Right renal pelvis (tissue), 4 donors: Measurements from ENCODE around the gene TSHZ2. TPM values are rescaled to one million over a fixed set of nuclear protein-coding genes. Genes with fewer than 3 reads are reported as not detected.

Source experiments
- DNase-seq, 4 donors: peaks; one replicate each; pipeline ENCODE4 v3.0.0-alpha.2; 2013; ENCODE audit warnings: low read depth in 4 of 4, low spot score in 3 of 4, missing footprints in 1 of 4
- polyA plus RNA-seq, 4 donors: library from polyadenylated mRNA; unstranded; fragments of 120-200 nt; gene quantifications; one replicate each; pipeline ENCODE4 v1.2.1, GENCODE V29; 2013; ENCODE audit not compliant: insufficient read length in 4 of 4

TSHZ2 gene
- polyA plus RNA-seq, 4 donors: 12.6 to 14.2 (median 12.9) TPM

- no peak for DNase-seq
These were observed 180.1 kb downstream of the TSHZ2 start for GRCh38 chr20:53152228-53152627.

DNA sequence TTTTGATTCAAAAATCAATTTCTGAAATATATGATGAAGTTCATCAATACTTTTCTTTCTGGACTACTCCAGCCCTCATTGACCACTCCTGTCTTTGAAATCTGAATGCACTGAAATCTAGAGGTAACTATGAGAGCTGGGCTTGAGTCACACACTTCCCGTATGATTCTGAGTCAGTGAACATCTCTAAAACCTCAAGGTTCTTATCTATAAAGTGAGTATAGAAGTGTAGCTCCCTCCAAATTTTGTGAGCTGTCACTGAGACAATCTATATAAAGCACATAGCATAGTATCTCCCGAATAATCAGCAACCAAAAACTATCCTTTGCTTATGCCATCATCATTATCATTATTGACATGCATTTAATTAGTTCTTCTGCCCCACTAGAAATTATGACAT is 182.4 kb downstream of the TSHZ2 start:
- DNase-seq: no peak

DNA sequence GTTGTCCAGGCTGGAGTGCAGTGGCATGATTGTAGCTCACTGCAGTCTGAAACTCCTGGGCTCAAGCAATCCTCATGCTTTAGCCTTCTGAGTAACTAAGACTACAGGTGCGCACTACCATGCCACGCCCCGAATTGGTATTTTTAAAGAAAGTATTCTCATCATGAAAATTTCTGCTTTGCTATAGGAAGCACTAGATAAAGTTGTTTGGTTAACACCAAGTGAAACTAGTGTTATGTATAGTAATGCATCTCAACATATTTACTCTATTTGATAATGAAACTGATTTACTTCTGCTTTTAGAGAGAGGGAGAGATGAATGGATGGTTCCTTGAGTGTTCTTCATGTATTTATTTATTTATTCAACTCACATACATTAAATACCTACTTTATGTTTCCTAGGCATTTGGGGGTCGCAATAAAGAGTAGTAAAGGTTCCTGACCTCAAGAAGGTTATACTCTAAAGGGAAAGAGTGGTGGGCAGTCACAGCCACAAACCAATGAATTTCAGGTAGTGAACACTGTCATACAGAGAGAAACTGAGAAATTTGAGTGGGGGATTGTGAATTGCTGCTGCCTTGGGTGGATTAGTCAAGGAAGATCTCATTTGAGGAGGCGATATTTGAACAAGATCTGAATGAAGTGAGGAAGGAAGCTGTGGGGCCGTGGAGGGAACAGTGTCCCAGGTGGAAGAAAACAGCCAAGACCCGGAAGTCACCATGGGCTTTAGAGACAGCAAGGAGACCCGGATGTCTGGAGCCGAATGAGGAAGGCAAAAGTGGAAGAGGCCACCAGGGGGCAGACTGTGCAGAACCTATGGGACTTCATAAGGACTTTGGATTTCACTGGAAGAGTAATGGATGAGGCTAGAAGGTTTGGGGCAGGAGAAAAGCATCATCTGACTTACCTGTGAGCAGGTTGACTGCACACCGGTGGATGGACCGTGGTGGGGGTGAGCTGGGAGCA is 185.6 kb downstream of the TSHZ2 start:
- DNase-seq: no peak

GRCh38 chr20:53159160-53159559 is 187.0 kb downstream of the TSHZ2 start:
- DNase-seq: no peak

- DNase-seq: no peak
These were observed 188.9 kb downstream of the TSHZ2 start for GRCh38 chr20:53161073-53161472.

GRCh38 chr20:53161473-53161872 is 189.3 kb downstream of the TSHZ2 start:
- DNase-seq: no peak

DNA sequence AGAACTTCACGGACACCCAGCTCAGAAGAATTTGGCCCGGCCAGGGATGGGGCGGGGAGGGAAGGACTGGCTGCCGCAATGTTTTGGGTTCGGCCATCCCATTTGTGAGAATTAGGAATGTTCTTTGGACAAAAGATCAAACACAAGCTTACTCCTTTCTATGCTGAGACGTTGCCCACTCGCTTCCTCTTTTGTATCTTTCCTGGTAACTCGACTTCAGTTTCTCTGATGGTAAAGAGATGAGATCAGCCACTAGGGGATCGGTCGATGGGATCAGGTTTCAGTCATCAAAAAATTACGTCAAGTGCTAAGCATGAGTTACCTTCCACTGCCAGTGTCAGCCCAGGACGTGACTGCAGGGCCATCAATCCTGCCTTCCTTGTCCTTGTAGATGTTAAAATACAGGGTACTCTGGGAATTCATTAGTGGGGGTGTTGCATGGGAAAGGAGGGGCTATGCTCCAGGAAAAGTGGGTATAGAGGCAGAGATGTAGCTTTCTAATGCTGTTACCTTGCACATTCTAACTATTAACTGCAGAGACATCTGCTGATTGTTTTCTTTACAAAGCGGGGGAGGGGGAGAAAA is 190.2 kb downstream of the TSHZ2 start:
- peak; percentile 56 to 75 (median 69) for DNase-seq

DNA sequence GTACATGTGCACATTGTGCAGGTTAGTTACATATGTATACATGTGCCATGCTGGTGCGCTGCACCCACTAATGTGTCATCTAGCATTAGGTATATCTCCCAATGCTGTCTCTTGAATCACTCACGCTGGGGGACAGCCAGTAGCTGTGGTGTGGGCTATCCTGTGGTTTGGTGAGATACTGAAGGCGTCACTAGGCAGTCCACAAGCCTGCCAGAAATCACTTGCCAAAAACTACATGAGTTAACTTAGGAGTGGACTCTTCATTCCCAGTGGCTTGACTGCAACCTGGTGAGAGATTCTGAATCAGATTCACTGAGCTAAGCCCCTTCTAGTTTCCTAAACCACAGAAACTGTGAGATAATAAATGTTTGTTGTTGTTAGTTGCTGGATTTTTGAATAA is 191.3 kb downstream of the TSHZ2 start:
- no peak for DNase-seq

GRCh38 chr20:53164072-53164471 is 191.9 kb downstream of the TSHZ2 start:
- DNase-seq: no peak

DNA sequence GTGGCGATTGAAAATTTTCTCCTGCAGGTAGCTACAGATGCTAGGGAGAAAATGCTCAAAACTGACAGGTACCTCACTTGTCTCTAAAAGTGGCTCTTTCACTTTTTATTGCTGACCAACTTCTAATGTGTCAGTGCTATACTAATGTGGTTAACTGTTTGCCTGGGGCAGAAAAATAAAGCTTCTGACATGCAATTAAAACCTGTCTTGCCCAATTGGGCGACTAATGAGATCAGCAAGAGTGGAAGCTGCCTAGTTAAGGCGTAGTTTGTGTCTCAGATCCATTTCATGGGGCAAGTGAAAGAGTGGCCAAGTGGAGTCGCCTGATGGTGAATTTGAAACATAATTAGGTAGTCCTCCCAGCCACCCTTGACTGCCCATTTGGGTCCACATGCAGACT is 193.3 kb downstream of the TSHZ2 start:
- no peak for DNase-seq

DNA sequence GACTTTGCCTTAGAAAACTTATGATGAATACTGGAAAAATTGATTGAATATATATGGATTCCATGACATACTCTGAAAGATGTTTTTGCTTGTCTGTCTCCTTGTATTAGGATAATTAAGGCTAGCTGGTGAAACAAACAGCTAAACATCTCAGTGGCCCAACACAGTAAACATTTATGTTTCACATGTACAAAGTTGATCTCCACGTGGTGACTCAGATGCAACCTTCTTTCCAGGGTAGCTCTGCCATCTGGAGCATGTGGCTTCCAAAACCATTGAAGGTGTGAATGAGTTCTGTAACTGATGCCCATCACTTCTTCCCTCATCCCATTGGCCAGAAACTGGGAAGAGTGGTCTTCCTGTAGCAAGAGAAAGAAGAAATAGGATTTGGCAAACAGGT is 196.3 kb downstream of the TSHZ2 start:
- no peak for DNase-seq

DNA sequence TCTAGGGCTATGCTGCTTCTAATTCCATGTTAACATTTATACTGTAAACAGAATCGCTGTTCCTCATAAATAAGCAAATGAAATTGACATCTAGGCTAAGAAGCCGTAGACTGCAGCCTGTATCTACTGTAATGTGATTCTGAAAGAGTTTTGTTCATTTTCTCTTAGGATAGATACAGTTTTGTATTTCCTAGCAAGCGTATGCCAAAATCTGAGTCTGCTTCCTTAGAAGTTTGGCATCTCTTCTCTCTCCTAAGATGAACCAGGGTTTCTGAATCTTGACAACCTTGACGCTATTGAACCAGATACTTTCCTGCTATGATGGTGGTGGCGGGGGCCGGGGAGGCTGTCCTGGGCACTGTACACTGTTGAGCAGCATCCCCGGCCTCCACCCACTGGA is 198.0 kb downstream of the TSHZ2 start:
- no peak for DNase-seq

- no peak for DNase-seq
These were observed 198.9 kb downstream of the TSHZ2 start for GRCh38 chr20:53171065-53171464.

GRCh38 chr20:53174454-53174853 is 202.3 kb downstream of the TSHZ2 start:
- DNase-seq: no peak

DNA sequence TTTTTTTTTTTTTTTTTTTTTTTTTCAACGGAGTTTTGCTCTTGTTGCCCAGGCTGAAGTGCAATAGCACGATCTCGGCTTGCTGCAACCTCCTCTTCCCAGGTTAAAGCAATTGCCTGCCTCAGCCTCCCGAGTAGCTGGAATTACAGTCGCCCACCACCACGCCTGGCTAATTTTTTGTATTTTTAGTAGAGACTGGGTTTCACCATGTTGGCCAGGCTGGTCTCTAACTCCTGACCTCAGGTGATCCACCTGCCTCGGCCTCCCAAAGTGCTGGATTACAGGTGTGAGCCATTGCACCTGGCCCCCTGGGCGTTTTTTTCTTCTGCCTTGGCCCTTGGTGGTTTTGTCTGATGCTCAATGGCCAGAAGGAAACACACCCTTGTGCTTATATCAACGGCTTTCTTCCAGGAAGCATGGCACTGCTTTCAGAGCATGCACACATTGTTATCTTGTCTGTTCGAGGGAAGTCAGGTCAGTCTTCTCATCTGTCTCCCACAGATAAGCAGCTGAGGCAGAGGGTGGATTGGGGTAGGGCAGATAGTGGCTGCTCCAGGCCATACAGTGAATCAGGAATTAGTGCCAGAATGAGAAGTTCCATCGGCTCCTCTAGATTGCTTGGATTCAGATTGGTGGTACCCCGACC is 203.1 kb downstream of the TSHZ2 start:
- DNase-seq: no peak

- DNase-seq: no peak
These were observed 204.0 kb downstream of the TSHZ2 start for GRCh38 chr20:53176134-53176533.

DNA sequence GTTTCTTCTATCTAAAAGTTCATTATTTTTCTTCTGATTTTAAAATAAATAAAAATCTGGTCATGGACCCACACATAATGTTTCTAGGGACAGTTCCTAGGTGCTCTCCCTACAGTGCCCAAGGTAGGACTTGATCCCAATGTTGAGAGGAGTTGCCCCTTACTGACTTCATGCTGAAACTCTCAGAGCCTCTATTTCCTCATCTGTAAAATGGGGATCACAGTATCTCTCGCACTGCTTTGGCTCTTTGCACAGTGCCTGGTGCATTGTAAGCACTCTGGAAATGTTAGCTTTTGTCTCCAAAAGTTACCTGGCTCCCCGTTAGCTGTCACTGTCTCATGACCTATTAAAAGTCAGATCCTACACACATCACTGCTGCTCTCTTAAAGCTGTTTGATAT is 205.5 kb downstream of the TSHZ2 start:
- DNase-seq: no peak

GRCh38 chr20:53179749-53180148 is 207.6 kb downstream of the TSHZ2 start:
- DNase-seq: no peak

DNA sequence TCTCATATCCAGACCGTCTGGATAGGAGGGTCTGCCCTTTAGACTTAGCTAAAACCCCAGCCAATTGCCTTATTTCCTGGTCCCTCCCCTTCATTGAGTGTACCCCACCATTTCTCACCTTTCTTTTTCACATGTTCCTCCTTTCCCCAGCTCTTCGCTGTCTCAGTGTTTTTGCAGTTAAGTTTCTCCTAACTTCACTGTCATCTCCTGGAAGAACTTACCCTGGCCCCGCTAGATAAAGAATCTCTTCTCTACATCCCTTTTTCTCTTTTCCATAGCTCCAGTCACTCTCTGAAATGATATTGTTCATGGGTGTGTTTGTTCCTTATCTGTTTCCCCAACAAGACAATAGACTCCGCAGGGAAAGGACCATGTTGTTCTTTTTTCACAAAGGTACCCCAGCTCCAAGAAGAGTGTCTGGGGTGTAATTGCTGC is 208.8 kb downstream of the TSHZ2 start:
- no peak for DNase-seq

GRCh38 chr20:53181866-53182376 is 209.8 kb downstream of the TSHZ2 start:
- no peak for DNase-seq

DNA sequence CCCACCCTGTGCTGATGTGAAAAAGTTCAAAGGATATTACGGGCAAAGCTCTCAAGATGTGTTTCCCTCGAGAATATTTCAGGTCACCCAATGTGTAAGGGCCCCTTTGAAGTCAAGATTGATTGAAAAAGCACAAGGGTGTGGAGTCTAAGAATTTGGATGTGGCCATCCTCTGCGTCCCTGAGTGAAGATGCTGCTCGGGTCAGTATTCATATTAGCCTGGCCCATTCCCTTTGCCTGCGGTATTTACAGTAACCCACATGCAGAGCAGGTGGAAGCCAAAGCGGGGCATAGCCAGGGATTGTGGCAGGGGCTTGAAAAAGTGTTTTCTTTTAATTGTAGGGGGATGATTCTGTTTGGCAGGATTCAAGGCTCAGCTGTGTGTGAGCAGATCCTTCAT is 211.0 kb downstream of the TSHZ2 start:
- no peak for DNase-seq
